ENCODE measurements around the gene LRP10.

Gene LRP10

GRCh38 chr14:22886500-22887259 is 15.1 kb downstream of the LRP10 start:
- no peak for TF ChIP-seq CTCF (IDR thresholded peaks at IDR 0.05; ENCODE audit: low read depth, low read length)
- DNase-seq (ENCODE audit: low read depth in 2 of 2), result peak; percentile 64 to 65
- H3K4me3 ChIP-seq (replicated peaks in 1 of 2; ENCODE audit: low read depth in 2 of 2, low read length in 2 of 2), result peak overlapping the region; percentile 56 to 63

- peak; percentile 83 to 88 for DNase-seq (ENCODE audit: low read depth in 2 of 2)
- H3K4me3 ChIP-seq (replicated peaks in 1 of 2; ENCODE audit: low read depth in 2 of 2, low read length in 2 of 2), result peak overlapping the region; percentile 56 to 63
- TF ChIP-seq CTCF (IDR thresholded peaks at IDR 0.05; ENCODE audit: low read depth, low read length), result no peak
Measured at GRCh38 chr14:22887260-22887989, 15.9 kb downstream of the LRP10 start.

- DNase-seq (ENCODE audit: low read depth in 2 of 2), result no peak
- H3K4me3 ChIP-seq (replicated peaks in 1 of 2; ENCODE audit: low read depth in 2 of 2, low read length in 2 of 2), result peak overlapping the region; percentile 56 to 63
- TF ChIP-seq CTCF (IDR thresholded peaks at IDR 0.05; ENCODE audit: low read depth, low read length), result no peak
Measured at GRCh38 chr14:22887990-22888378, 16.4 kb downstream of the LRP10 start.

GRCh38 chr14:22888662-22889061 is 17.1 kb downstream of the LRP10 start:
- DNase-seq (ENCODE audit: low read depth in 2 of 2), result no peak
- H3K4me3 ChIP-seq (replicated peaks in 1 of 2; ENCODE audit: low read depth in 2 of 2, low read length in 2 of 2), result no peak overlapping the region
- TF ChIP-seq CTCF (IDR thresholded peaks at IDR 0.05; ENCODE audit: low read depth, low read length), result no peak

GRCh38 chr14:22890416-22890815 is 18.9 kb downstream of the LRP10 start:
- no peak overlapping the region for H3K4me3 ChIP-seq (replicated peaks in 1 of 2; ENCODE audit: low read depth in 2 of 2, low read length in 2 of 2)
- no peak for DNase-seq (ENCODE audit: low read depth in 2 of 2)
- no peak for TF ChIP-seq CTCF (IDR thresholded peaks at IDR 0.05; ENCODE audit: low read depth, low read length)

GRCh38 chr14:22892488-22892887 is 20.9 kb downstream of the LRP10 start:
- no peak for DNase-seq (ENCODE audit: low read depth in 2 of 2)
- no peak overlapping the region for H3K4me3 ChIP-seq (replicated peaks in 1 of 2; ENCODE audit: low read depth in 2 of 2, low read length in 2 of 2)
- no peak for TF ChIP-seq CTCF (IDR thresholded peaks at IDR 0.05; ENCODE audit: low read depth, low read length)

Data from cardiac fibroblast (primary cell).